NCI-H345 (cell line): ENCODE results near the gene LCOR.
A peak's percentile ranks its signal among the peaks of the same experiment; 100 is the strongest.
"Not testable (repeated sequence)": the region's sequence is repeated elsewhere in the genome, so short reads cannot be mapped to it uniquely, and the experiment has no call there.

Experiments used
- DNase-seq: peaks from one replicate; lab custom pipeline; 2025; lab: John Stamatoyannopoulos, UW

The LCOR gene

DNA sequence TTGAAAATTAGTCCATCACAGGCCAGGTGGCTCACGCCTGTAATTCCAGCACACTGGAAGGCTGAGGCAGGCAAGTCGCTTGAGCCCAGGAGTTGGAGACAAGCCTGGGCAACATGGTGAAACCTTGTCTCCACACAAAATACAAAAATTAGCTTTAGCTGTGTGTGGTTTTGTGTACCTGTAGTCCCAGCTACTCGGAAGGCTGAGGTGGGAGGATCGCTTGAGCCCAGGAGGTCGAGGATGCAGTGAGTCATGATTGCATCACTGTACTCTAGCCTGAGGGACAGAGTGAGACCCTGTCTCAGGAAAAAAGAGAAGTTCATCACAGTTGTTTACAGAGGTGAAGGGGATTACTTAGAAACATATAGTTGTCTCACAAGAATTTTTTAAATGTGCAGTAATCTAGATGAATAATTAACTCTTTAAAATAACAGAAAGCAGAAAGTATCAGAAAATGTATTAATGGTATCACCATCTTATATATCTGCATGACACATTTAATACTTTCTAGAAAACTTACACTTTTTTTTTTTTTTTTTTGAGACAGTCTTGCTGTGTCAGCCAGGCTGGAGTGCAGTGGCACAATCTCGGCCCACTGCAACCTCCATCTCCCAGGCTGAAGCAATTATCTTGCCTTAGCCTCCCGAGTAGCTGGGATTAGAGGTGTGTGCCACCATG is 8.9 kb downstream of the LCOR start:
- DNase-seq: no peak

DNA sequence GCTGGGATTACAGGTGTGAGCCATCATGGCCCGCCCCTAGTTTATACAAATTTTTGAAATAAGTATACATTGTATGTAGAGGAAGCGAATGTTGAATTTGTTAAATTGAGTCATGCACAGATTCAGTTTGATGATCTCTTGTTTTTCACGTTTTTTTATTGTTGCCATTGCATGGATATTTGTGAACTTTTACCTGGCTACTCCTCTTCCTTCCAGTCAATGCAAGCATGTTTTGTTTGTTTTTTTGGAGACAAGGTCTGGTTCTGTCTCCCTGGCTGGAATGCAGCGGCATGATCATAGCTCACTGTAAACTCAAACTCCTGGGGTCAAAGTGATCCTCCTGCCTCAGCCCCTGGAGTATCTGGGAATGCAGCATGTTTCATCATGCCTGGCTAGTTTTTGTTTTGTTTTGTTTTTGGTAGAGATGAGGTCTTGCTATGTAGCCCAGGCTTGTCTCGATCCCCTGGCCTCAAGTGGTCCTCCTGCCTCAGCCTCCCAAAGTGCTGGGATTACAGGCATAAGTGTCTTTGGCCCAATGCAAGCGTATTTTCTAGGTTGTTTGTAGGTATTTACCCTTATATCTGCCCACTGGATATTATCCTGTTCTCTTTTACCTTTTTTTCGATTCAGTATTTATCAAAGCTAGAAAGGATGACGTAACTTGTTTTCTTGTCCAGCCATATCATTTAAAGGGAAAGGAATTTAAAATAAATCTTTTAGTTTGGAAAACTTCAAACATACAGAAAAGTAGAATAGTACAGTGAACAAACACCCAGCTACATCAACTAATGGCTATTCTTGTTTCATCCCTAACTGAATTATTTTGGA is 11.0 kb downstream of the LCOR start:
- no peak for DNase-seq

GRCh38 chr10:96843823-96844222 is 11.7 kb downstream of the LCOR start:
- no peak for DNase-seq

DNA sequence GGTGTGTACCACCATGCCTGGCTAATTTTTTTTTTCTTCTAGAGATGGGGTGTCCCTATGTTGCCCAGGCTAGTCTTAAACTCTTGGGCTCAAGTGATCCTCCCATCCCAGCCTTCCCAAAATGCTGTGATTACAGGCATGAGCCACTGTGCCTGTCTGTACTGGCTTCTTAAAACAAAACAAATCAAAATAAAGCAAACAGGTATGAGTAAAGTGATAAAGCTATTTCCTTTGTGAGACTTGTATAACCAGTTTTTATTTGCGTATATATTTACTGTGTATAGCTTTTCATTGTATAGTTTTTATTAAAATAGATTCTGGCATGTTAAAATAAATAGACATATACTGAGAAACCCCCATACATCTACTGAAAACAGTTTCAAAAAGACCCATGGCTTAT is 14.3 kb downstream of the LCOR start:
- DNase-seq: no peak

- no peak for DNase-seq
Observed at GRCh38 chr10:96846926-96847325, 14.8 kb downstream of the LCOR start.

DNA sequence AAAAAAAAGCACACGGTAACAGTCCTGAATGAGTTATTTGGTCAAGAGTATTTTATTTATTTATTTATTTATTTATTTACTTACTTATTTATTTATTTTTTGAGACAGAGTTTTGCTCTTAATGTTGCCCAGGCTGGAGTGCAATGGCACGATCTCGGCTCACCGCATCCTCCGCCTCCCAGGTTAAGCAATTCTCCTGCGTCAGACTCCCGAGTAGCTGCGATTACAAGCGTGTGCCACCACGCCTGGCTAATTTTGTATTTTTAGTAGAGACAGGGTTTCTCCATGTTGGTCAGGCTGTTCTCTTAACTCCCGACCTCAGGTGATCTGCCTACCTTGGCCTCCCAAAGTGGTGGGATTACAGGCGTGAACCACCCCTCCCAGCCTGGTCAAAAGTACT is 15.3 kb downstream of the LCOR start:
- not testable (repeated sequence) for DNase-seq

GRCh38 chr10:96850113-96850512 is 18.0 kb downstream of the LCOR start:
- DNase-seq: no peak

DNA sequence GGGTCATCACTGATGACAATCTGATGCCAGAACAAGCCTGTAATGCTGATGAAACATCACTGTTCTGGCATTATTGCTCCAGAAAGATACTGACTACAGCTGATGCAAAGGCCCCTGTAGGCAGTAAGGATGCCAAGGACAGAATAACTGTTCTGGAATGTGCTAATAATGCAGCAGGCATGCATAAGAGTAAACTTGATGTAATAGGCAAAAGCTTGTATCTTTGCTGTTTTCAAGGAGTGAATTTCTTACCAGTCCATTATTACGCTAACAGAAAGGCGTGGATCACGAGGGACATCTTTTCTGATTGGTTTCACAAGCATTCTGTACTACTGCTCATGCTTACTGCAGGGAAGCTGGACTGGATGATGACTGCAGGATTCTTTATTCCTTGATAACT is 18.7 kb downstream of the LCOR start:
- no peak for DNase-seq

GRCh38 chr10:96851281-96851680 is 19.2 kb downstream of the LCOR start:
- no peak for DNase-seq

DNA sequence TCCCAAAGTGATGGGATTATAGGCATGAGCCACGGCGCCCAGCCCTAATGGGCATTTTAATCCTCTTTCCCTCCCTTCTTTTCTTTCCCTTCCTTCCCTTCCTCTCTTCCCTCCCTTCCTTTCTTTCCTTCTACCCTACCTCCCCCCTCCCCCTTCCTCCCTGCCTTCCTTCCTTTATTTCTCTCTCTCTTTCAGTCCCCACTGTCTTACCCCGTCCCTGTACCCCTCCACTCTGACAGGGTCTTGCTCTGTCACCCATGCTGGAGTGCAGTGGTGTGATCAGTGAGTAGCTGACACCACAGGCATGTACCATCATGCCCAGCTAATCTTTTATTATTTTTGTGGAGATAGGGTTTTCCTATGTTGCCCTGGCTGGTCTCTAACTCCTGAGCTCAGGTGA is 24.2 kb downstream of the LCOR start:
- DNase-seq: no peak

DNA sequence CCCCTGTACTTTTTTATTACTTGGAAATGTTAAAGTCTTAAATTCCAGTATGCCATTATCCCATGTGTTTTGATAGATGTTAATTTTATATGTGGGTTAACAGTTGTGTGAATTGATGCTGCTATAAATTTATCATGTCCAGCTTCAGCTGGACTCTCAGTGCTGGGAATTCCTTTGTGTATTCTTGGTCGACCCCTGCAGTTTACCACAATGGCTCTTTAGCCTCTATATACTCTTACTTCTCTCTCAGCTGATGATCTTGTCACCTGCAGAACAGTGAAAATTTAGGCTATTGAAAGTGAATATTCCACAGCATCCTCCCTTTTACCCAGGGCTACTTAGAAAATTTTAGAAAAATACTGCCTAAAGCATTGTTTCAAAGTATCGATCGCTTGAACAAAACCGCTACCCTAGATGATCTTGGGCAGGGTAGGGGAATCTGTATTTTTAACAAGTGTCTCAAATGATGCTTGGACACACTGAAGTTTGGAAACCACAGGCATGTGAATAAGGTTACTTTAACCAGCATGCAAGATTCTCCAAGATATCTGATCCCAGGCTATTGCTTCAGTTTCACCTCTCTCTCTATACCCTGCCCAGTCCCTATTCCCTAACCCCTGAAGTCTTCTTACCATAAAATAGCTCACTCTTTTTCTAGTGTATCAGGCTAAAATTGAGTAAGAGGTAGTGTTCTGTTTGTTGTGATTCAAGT is 25.4 kb downstream of the LCOR start:
- DNase-seq: no peak

GRCh38 chr10:96858038-96858705 is 26.1 kb downstream of the LCOR start:
- no peak for DNase-seq

DNA sequence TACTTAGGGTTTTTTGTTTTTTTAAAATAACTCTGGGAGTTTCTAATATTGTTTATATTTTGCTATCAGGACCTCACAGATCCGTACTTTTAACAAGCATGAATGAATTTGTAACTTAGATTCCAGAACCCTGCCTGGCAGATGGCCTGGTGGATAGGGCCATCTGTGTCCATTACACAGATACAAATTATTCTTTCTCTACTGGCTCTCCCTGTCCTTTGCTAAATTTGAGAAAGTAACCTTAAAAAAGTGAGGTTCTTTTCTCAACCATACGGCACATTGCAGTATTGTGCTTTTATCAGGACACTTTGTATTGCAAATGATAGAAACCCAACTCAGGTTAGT is 26.6 kb downstream of the LCOR start:
- DNase-seq: no peak

GRCh38 chr10:96860631-96861277 is 28.7 kb downstream of the LCOR start:
- no peak for DNase-seq

DNA sequence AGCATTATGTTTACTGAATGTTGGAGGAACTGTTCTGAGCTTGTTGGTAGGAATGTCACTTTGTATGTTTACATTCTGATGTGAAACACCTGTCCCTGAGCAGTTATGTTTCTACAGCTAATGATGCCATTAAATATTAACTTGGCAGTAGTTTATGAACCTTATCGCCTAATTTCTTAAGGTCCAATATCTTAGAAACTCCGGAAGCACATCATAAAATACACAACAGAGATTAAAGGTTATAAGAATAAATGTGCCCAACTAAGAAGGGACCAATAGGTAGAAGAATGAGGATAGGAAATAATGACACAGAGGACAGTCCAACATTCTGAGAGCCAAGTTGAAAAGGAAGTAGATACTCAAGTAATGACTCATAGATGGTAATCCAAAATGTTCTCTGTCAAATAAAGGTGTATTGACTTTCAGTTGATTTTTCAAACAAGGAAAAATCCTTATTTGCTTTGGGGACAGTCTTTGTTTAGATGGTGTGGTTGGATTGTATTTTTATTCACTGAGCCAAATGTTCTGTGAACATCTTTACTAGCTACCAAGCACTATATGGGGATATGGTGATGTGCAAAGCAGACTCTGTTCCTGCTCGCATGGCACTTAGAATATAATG is 31.9 kb downstream of the LCOR start:
- DNase-seq: peak; percentile 74

GRCh38 chr10:96873086-96873485 is 41.0 kb downstream of the LCOR start:
- no peak for DNase-seq

- no peak for DNase-seq
Observed at GRCh38 chr10:96873756-96874467, 41.8 kb downstream of the LCOR start.

DNA sequence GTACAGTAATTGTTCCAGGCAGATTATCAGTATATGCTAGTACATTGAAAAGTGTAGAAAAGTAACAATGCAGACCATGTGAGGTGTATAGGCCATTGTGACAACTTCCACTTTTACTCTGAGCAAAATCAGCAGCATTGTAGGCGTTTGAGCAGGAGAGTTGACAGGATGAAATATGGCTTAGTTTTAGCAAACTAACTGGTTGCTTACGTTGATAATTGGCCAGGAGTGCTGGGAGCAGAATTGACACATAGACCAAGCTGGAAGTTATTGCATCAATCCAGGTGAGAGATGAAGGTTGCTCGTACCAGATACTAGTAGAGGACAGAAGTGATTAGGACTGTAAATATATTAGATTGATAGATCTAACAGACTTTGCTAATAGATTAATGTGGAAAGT is 46.0 kb downstream of the LCOR start:
- no peak for DNase-seq

- no peak for DNase-seq
Observed at GRCh38 chr10:96880575-96880974, 48.5 kb downstream of the LCOR start.

DNA sequence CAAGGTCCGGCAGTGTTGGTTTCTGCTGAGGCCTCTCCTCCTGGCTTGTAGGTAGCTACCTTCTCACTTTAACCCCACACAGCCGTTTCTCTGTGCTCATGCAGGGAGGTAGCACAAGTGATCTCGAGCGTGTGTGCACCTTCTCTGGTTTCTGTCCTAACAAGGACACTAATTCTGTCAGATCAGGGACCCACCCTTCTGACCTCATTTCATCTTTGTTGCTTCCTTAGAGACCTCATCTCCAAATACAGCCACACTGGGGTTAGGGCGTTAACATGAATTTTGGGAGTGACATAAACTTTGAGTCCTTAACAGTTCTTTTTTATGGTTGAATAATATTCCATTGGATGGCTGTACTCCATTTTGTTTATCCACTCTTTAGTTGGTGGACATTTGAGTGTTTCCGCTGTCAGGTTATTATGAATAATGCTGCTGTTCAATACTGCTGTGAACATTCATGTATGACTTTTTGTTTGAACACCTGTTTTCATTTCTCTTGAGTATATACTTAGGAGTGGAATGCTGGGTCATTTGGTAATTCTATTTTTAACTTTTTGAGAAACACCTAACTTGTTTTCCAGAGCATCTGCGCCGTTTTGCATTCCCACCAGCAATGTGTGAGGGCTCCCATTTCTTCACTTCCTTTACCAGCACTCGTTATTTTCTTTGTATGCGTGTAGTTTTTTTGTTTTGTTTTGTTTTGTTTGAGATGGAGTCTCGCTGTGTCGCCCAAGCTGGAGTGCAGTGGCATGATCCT is 57.5 kb downstream of the LCOR start:
- DNase-seq: peak; percentile 4
